ENCODE measurements around the gene HEATR5A.
"Not testable (repeated sequence)": the region's sequence is repeated elsewhere in the genome, so short reads cannot be mapped to it uniquely, and the experiment has no call there.

HEATR5A gene

GRCh38 chr14:31371646-31372045 lies 48.7 kb downstream of the HEATR5A start:
- H3K18ac ChIP-seq (ENCODE audit: low read length), result no peak overlapping the region
- H3K23ac ChIP-seq (ENCODE audit: low read depth, low read length, poor library complexity), result no peak overlapping the region
- no CpG with 5 or more reads among the region's 2 CpGs for WGBS, 2 donors (ENCODE audit: extremely low coverage in 2 of 2, insufficient read length in 2 of 2, insufficient replicate concordance in 1 of 2)
- no peaks in the 10 kb centered on the region for H3K9me3 ChIP-seq (replicated peaks in 1 of 2; ENCODE audit: control insufficient read depth in 2 of 2, insufficient read depth in 1 of 2, low read depth in 1 of 2, low read length in 2 of 2)
- no peak overlapping the region for H2AFZ ChIP-seq (ENCODE audit: low read length)
- H2BK5ac ChIP-seq (ENCODE audit: low read length), result no peak overlapping the region
- no peak overlapping the region for H3K14ac ChIP-seq (ENCODE audit: low read length)
- no peak overlapping the region for H2BK120ac ChIP-seq (ENCODE audit: low read depth, low read length)
- no peak overlapping the region for H2AK5ac ChIP-seq (ENCODE audit: low read depth, low read length)
- no peak overlapping the region for H2BK12ac ChIP-seq (ENCODE audit: low read length)
- no peak overlapping the region for H3K27ac ChIP-seq (replicated peaks; ENCODE audit: low read length)
- no peak overlapping the region for H3K4me3 ChIP-seq (ENCODE audit: low read length in 2 of 2)
- no peaks in the 10 kb centered on the region for H3K27me3 ChIP-seq (ENCODE audit: control insufficient read depth in 3 of 3, insufficient read depth in 3 of 3, low read depth in 1 of 3, low read length in 3 of 3)
- H3K4me2 ChIP-seq (ENCODE audit: insufficient read depth, low read length, poor library complexity, severe bottlenecking), result no peak overlapping the region
- no peaks in the 10 kb centered on the region for H3K79me1 ChIP-seq (ENCODE audit: low read depth, low read length)
- no peaks in the 10 kb centered on the region for H3K4me1 ChIP-seq (ENCODE audit: control insufficient read depth in 2 of 2, insufficient read depth in 1 of 2, low read depth in 1 of 2, low read length in 2 of 2)
- no peak overlapping the region for H2BK15ac ChIP-seq (ENCODE audit: low read length)
- no peak overlapping the region for H3K9ac ChIP-seq (ENCODE audit: low read depth, low read length, poor library complexity)
- no peak for DNase-seq (ENCODE audit: low spot score)
- no peak overlapping the region for H4K8ac ChIP-seq (ENCODE audit: low read depth, low read length)
- H3K36me3 ChIP-seq (replicated peaks in 1 of 2; ENCODE audit: control insufficient read depth in 2 of 2, insufficient read depth in 2 of 2, low read length in 2 of 2), result peaks cover 4 to 8% of the 10 kb centered on the region in 2 donors
- no peak overlapping the region for H3K4ac ChIP-seq (ENCODE audit: low read length)
- H4K91ac ChIP-seq (ENCODE audit: low read depth, low read length, poor library complexity), result no peak overlapping the region

DNA sequence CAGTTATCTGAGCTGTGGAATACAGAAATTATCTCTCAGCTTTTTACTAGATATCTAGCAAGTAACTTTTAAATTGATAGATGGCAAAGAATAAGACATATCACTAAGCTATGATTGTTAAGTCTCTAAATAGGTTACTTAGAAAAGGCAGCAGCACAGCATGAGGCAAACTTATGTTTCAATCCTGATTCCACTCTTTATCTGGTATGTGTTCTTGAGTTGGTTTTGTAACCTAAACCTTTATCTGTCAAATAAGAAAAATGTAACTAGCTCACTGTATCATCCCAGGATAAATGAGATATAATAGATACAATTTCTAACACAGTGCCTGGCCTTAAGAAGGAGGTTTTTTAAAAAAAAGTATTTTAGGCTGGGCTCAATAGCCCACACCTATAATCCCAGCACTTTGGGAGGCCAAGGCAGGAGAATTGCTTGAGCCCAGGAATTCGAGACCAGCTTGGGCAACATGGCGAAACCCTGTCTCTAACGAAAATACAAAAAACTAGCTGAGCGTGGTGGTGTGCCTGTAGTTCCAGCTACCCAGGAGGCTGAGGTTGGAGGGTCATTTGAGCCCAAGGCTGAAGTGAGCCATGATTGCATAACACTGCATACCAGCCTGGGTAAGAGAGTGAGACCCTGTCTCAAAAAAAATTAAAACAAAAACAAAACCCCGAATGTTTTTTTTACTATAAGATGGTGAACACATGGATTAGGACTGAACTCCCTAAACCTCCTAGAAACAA lies 56.8 kb downstream of the HEATR5A start:
- peaks cover 0 to 6% of the 10 kb centered on the region in 2 donors for H3K36me3 ChIP-seq (replicated peaks in 1 of 2; ENCODE audit: control insufficient read depth in 2 of 2, insufficient read depth in 2 of 2, low read length in 2 of 2)
- H3K27ac ChIP-seq (replicated peaks; ENCODE audit: low read length), result no peak overlapping the region
- no peak overlapping the region for H2BK15ac ChIP-seq (ENCODE audit: low read length)
- H4K91ac ChIP-seq (ENCODE audit: low read depth, low read length, poor library complexity), result no peak overlapping the region
- H2BK12ac ChIP-seq (ENCODE audit: low read length), result no peak overlapping the region
- no peak overlapping the region for H2AFZ ChIP-seq (ENCODE audit: low read length)
- H3K23ac ChIP-seq (ENCODE audit: low read depth, low read length, poor library complexity), result no peak overlapping the region
- H3K14ac ChIP-seq (ENCODE audit: low read length), result no peak overlapping the region
- no peaks in the 10 kb centered on the region for H3K27me3 ChIP-seq (ENCODE audit: control insufficient read depth in 3 of 3, insufficient read depth in 3 of 3, low read depth in 1 of 3, low read length in 3 of 3)
- no peak overlapping the region for H3K4me2 ChIP-seq (ENCODE audit: insufficient read depth, low read length, poor library complexity, severe bottlenecking)
- no peaks in the 10 kb centered on the region for H3K4me1 ChIP-seq (ENCODE audit: control insufficient read depth in 2 of 2, insufficient read depth in 1 of 2, low read depth in 1 of 2, low read length in 2 of 2)
- H2BK5ac ChIP-seq (ENCODE audit: low read length), result no peak overlapping the region
- DNase-seq (ENCODE audit: low spot score), result no peak
- no peaks in the 10 kb centered on the region for H3K79me1 ChIP-seq (ENCODE audit: low read depth, low read length)
- no peak overlapping the region for H2AK5ac ChIP-seq (ENCODE audit: low read depth, low read length)
- H3K4me3 ChIP-seq (ENCODE audit: low read length in 2 of 2), result no peak overlapping the region
- no CpG with 5 or more reads among the region's 5 CpGs for WGBS, 2 donors (ENCODE audit: extremely low coverage in 2 of 2, insufficient read length in 2 of 2, insufficient replicate concordance in 1 of 2)
- H3K9me3 ChIP-seq (replicated peaks in 1 of 2; ENCODE audit: control insufficient read depth in 2 of 2, insufficient read depth in 1 of 2, low read depth in 1 of 2, low read length in 2 of 2), result no peaks in the 10 kb centered on the region
- no peak overlapping the region for H4K8ac ChIP-seq (ENCODE audit: low read depth, low read length)
- H3K9ac ChIP-seq (ENCODE audit: low read depth, low read length, poor library complexity), result peak overlapping the region; percentile 30
- no peak overlapping the region for H2BK120ac ChIP-seq (ENCODE audit: low read depth, low read length)
- H3K4ac ChIP-seq (ENCODE audit: low read length), result no peak overlapping the region
- no peak overlapping the region for H3K18ac ChIP-seq (ENCODE audit: low read length)

- Histone ChIP-seq H2AK5ac (ENCODE audit: low read depth, low read length) (no peak overlapping the region), H2BK120ac (ENCODE audit: low read depth, low read length) (no peak overlapping the region), H2AFZ (ENCODE audit: low read length) (no peak overlapping the region), H2BK12ac (ENCODE audit: low read length) (no peak overlapping the region), H3K4ac (ENCODE audit: low read length) (no peak overlapping the region), H3K4me1 (ENCODE audit: control insufficient read depth in 2 of 2, insufficient read depth in 1 of 2, low read depth in 1 of 2, low read length in 2 of 2) (no peaks in the 10 kb centered on the region), H3K18ac (ENCODE audit: low read length) (no peak overlapping the region), H3K23ac (ENCODE audit: low read depth, low read length, poor library complexity) (no peak overlapping the region), H3K27me3 (ENCODE audit: control insufficient read depth in 3 of 3, insufficient read depth in 3 of 3, low read depth in 1 of 3, low read length in 3 of 3) (no peaks in the 10 kb centered on the region), H3K14ac (ENCODE audit: low read length) (no peak overlapping the region), H3K79me1 (ENCODE audit: low read depth, low read length) (no peaks in the 10 kb centered on the region), H3K4me2 (ENCODE audit: insufficient read depth, low read length, poor library complexity, severe bottlenecking) (no peak overlapping the region), H4K91ac (ENCODE audit: low read depth, low read length, poor library complexity) (no peak overlapping the region), H2BK15ac (ENCODE audit: low read length) (no peak overlapping the region), H3K9me3 (replicated peaks in 1 of 2; ENCODE audit: control insufficient read depth in 2 of 2, insufficient read depth in 1 of 2, low read depth in 1 of 2, low read length in 2 of 2) (no peaks in the 10 kb centered on the region), H3K4me3 (ENCODE audit: low read length in 2 of 2) (no peak overlapping the region), H3K27ac (replicated peaks; ENCODE audit: low read length) (no peak overlapping the region), H3K36me3 (replicated peaks in 1 of 2; ENCODE audit: control insufficient read depth in 2 of 2, insufficient read depth in 2 of 2, low read length in 2 of 2) (peaks cover 3 to 13% of the 10 kb centered on the region in 2 donors), H3K9ac (ENCODE audit: low read depth, low read length, poor library complexity) (no peak overlapping the region), H4K8ac (ENCODE audit: low read depth, low read length) (no peak overlapping the region), H2BK5ac (ENCODE audit: low read length) (no peak overlapping the region)
- WGBS, 2 donors (ENCODE audit: extremely low coverage in 2 of 2, insufficient read length in 2 of 2, insufficient replicate concordance in 1 of 2), result no CpG with 5 or more reads among the region's 4 CpGs
- DNase-seq (ENCODE audit: low spot score), result no peak
Measured at GRCh38 chr14:31362746-31363145, 57.6 kb downstream of the HEATR5A start.

- not testable (repeated sequence) for H4K8ac ChIP-seq (ENCODE audit: low read depth, low read length); H4K91ac ChIP-seq (ENCODE audit: low read depth, low read length, poor library complexity)
- no CpG with 5 or more reads among the region's 4 CpGs for WGBS, 2 donors (ENCODE audit: extremely low coverage in 2 of 2, insufficient read length in 2 of 2, insufficient replicate concordance in 1 of 2)
Measured at GRCh38 chr14:31361761-31362160, 58.6 kb downstream of the HEATR5A start.

More at GRCh38 chr14:31361761-31362160, 58.6 kb downstream of the HEATR5A start:
- not testable (repeated sequence) for H3K18ac ChIP-seq (ENCODE audit: low read length); H3K23ac ChIP-seq (ENCODE audit: low read depth, low read length, poor library complexity); H2BK5ac ChIP-seq (ENCODE audit: low read length); H3K9ac ChIP-seq (ENCODE audit: low read depth, low read length, poor library complexity); H3K9me3 ChIP-seq (replicated peaks in 1 of 2; ENCODE audit: control insufficient read depth in 2 of 2, insufficient read depth in 1 of 2, low read depth in 1 of 2, low read length in 2 of 2); H3K27me3 ChIP-seq (ENCODE audit: control insufficient read depth in 3 of 3, insufficient read depth in 3 of 3, low read depth in 1 of 3, low read length in 3 of 3); H3K4me1 ChIP-seq (ENCODE audit: control insufficient read depth in 2 of 2, insufficient read depth in 1 of 2, low read depth in 1 of 2, low read length in 2 of 2); H2BK120ac ChIP-seq (ENCODE audit: low read depth, low read length); H3K4me2 ChIP-seq (ENCODE audit: insufficient read depth, low read length, poor library complexity, severe bottlenecking); H3K27ac ChIP-seq (replicated peaks; ENCODE audit: low read length); H2AK5ac ChIP-seq (ENCODE audit: low read depth, low read length); H3K14ac ChIP-seq (ENCODE audit: low read length); H3K79me1 ChIP-seq (ENCODE audit: low read depth, low read length); H2BK15ac ChIP-seq (ENCODE audit: low read length); H2AFZ ChIP-seq (ENCODE audit: low read length); H3K4ac ChIP-seq (ENCODE audit: low read length); DNase-seq (ENCODE audit: low spot score); H3K4me3 ChIP-seq (ENCODE audit: low read length in 2 of 2); H2BK12ac ChIP-seq (ENCODE audit: low read length)
- H3K36me3 ChIP-seq (replicated peaks in 1 of 2; ENCODE audit: control insufficient read depth in 2 of 2, insufficient read depth in 2 of 2, low read length in 2 of 2), result peaks cover 3 to 13% of the 10 kb centered on the region in 2 donors

Data from neuronal stem cell (in vitro differentiated cells).